Measurements from ENCODE around the gene TMEM138. TPM values are rescaled to one million over a fixed set of nuclear protein-coding genes. Genes with fewer than 3 reads are reported as not detected.

The TMEM138 gene
- total and polyA plus RNA-seq, 2 of the 4 experiments (the other 2 are of a cell fraction), result 16.8 to 53.2 TPM

- H3K56ac ChIP-seq (ENCODE audit: extremely low read depth, insufficient read depth, low read length), result no peak overlapping the region
- H3K36me3 ChIP-seq (ENCODE audit: control insufficient read depth, insufficient read depth, low read length), result peaks cover 70% of the 10 kb centered on the region
- no peak overlapping the region for H3K14ac ChIP-seq (replicated peaks; ENCODE audit: low read depth, low read length)
- H3K4me1 ChIP-seq (ENCODE audit: control insufficient read depth, insufficient read depth, low read length), result no peaks in the 10 kb centered on the region
- H3K27me3 ChIP-seq (ENCODE audit: control insufficient read depth, insufficient read depth, low read length), result no peaks in the 10 kb centered on the region
- DNase-seq (no peak), ATAC-seq (ENCODE audit: low read depth) (no peak)
- no peak overlapping the region for H4K5ac ChIP-seq (ENCODE audit: low read depth, low read length)
- peaks cover 5 to 34% of the 10 kb centered on the region in 2 experiments for H3K79me1 ChIP-seq (ENCODE audit: low read depth in 1 of 2, low read length in 2 of 2)
- H3K4me2 ChIP-seq (ENCODE audit: low read depth, low read length), result no peak overlapping the region
- H4K20me1 ChIP-seq (ENCODE audit: insufficient read depth, low read length), result peaks cover 29% of the 10 kb centered on the region
- dilution Hi-C loops (cut with HindIII; ENCODE audit: low sequenced_read_pairs, unreplicated experiment), result no loop called here
- no peak overlapping the region for H2BK15ac ChIP-seq (ENCODE audit: low read depth, low read length)
- H4K91ac ChIP-seq (ENCODE audit: insufficient read depth, low read depth, low read length), result no peak overlapping the region
- no peak overlapping the region for H3K27ac ChIP-seq (ENCODE audit: insufficient read depth, low read length)
- in situ Hi-C loops (cut with MboI; ENCODE audit: low sequenced_read_pairs), result no loop called here
- H2AK9ac ChIP-seq (replicated peaks; ENCODE audit: low read depth, low read length, poor library complexity), result no peak overlapping the region
- no peak overlapping the region for H2BK20ac ChIP-seq (ENCODE audit: low read depth, low read length)
- ChIA-PET CTCF (no interaction called here), POLR2A (ENCODE audit: unreplicated experiment) (no interaction called here)
- no peak overlapping the region for H3K9ac ChIP-seq (ENCODE audit: low read depth, low read length)
- WGBS, 2 experiments (ENCODE audit: extremely low coverage in 2 of 2, insufficient read length in 1 of 2), result no CpG with 5 or more reads among the region's 2 CpGs
- TF ChIP-seq CTCF (conservative IDR thresholded peaks at IDR 0.05; ENCODE audit: low read depth, low read length) (no peak), RFX5 (IDR thresholded peaks at IDR 0.05; ENCODE audit: low read depth, low read length) (no peak), MAZ (IDR thresholded peaks at IDR 0.05; ENCODE audit: borderline replicate concordance, low read depth, low read length) (no peak), MXI1 (IDR thresholded peaks at IDR 0.05; ENCODE audit: borderline replicate concordance, low read depth, low read length) (no peak), FOS (IDR thresholded peaks at IDR 0.05; ENCODE audit: low read depth, low read length) (no peak), POLR2A (IDR thresholded peaks at IDR 0.05; ENCODE audit: low read depth, low read length) (no peak), NFE2L2 (IDR thresholded peaks at IDR 0.05; ENCODE audit: low read depth, low read length) (no peak), SMC3 (IDR thresholded peaks at IDR 0.05; ENCODE audit: low read depth, low read length) (no peak)
- TF ChIP-seq, protein P1, sequence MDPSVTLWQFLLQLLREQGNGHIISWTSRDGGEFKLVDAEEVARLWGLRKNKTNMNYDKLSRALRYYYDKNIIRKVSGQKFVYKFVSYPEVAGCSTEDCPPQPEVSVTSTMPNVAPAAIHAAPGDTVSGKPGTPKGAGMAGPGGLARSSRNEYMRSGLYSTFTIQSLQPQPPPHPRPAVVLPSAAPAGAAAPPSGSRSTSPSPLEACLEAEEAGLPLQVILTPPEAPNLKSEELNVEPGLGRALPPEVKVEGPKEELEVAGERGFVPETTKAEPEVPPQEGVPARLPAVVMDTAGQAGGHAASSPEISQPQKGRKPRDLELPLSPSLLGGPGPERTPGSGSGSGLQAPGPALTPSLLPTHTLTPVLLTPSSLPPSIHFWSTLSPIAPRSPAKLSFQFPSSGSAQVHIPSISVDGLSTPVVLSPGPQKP (IDR thresholded peaks at IDR 0.05; ENCODE audit: borderline replicate concordance, low read depth, low read length), result no peak
- H3K9me3 ChIP-seq (ENCODE audit: control insufficient read depth, insufficient read depth, low read length), result no peaks in the 10 kb centered on the region
- no peak overlapping the region for H2BK120ac ChIP-seq (ENCODE audit: low read depth, low read length)
- no peak overlapping the region for H3K4me3 ChIP-seq (ENCODE audit: insufficient read depth, low read depth, low read length)
- H3K23ac ChIP-seq (ENCODE audit: low read depth, low read length), result no peak overlapping the region
- no peaks in the 10 kb centered on the region for H3K9me1 ChIP-seq (ENCODE audit: insufficient read depth, low read length)
- no peak overlapping the region for H4K8ac ChIP-seq (ENCODE audit: low read depth in 2 of 2, low read length in 2 of 2)
- H2BK5ac ChIP-seq (ENCODE audit: low read depth, low read length, poor library complexity, severe bottlenecking), result no peak overlapping the region
- no peak overlapping the region for H3K18ac ChIP-seq (ENCODE audit: low read depth, low read length)
- no peak overlapping the region for H3K4ac ChIP-seq (ENCODE audit: low read depth, low read length)
- H2AFZ ChIP-seq (replicated peaks; ENCODE audit: low read length, poor library complexity), result no peak overlapping the region
- BruUV-seq (replicated peaks), result no TSS peak
- intact Hi-C loops (cut with micrococcal nuclease), result no loop called here
- H2AK5ac ChIP-seq (ENCODE audit: low read depth, low read length), result no peak overlapping the region
These were observed 52.4 kb downstream of the TMEM138 start for GRCh38 chr11:61414547-61414946.

Data from IMR-90 (cell line).